HG03060 (cell line): Measurements from ENCODE around the gene TMEM42.

Experiments
- ATAC-seq: cut with Tn5 transposase; IDR thresholded peaks from one replicate; pipeline ENCODE4 v1.9.1; 2021; ENCODE audit warnings: low read depth, moderate number of reproducible peaks; ENCODE audit not compliant: unreplicated experiment

TMEM42 gene

GRCh38 chr3:44870375-44871061 lies 8.8 kb downstream of the TMEM42 start:
- ATAC-seq = no peak

DNA sequence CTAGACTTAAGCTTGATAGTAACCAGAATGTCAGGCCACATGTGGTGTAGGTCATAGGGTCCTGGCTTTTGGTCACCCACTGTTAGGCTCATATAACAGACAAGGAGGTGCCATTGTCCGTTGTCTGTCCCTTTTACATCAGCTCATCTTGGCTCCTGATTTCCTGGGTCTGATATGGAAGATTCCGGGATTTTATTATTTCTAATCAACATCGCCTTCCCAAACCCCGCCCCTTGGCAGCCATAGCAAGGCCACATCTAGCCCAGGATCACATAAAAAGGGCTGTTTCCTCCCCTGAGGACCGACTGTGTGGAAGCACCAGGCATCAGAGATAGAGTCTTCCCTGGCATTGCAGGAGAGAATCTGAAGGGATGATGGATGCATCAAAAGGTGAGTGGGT lies 12.6 kb downstream of the TMEM42 start, which contains the start of gene TGM4:
Gene TGM4, plus strand, starts transcription at position 301 of the 400 bp plus-strand sequence. Its CDS starts 71 bp downstream, at position 372.
- no peak for ATAC-seq

- no peak for ATAC-seq
Measured at GRCh38 chr3:44875596-44875995, 13.9 kb downstream of the TMEM42 start.

DNA sequence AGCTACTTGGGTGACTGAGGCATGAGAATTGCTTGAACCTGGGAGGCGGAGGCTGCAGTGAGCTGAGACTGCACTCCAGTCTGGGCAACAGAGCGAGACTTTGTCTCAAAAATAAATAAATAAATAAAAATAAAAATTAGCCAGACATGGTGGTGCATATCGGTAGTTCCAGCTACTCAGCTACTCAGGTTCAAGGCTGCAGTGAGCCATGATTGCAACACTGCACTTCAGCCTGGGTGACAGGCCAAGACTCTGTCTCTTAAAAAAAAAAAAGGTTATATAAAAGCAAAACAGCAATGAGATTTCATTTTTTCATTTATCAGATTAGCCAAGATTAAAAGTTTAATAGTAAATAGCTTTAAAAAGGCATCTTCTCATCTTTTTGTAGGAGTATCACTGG lies 15.6 kb downstream of the TMEM42 start:
- no peak for ATAC-seq

- no peak for ATAC-seq
Measured at GRCh38 chr3:44880284-44880683, 18.6 kb downstream of the TMEM42 start.

- ATAC-seq = no peak
Measured at GRCh38 chr3:44883213-44883955, 21.7 kb downstream of the TMEM42 start.

DNA sequence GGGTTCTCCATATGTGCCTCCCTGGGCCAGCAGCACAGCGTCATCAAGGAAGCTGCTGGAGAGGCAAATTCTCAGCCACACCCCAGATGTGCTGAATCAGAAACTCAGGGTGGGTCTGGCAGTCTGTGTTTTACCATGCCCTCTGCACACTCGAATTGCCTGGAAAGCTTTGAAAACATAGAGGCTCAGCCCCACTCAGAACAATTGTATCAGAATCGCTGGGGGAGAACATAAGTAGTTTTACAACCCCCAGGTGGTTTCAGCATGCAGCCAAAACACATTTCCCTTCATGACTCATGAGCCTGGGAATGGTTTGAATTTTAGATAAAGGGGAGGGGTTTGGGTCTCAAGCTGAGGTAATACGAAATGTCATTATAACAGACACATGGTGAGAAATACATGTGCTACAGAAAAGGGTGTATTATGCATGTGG lies 22.3 kb downstream of the TMEM42 start:
- no peak for ATAC-seq

DNA sequence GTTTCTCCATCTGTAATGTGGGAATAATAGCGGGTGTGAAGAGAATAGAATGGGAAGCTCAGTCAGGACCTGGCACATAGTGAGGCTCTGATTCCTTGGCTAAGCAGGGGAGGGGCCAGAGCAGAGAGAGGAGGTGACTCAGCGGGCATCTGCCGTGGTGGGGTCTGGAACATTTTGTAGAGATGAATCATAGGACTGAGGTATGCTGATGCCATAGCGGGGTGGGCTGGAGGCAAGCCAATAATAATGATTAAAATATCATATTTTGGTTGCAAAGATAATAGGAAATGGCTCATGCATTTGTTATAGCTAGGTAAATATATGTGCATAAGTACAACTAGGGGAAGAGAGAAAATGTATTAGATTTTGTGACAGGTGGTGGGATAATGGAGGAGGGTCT lies 23.9 kb downstream of the TMEM42 start:
- ATAC-seq = no peak

DNA sequence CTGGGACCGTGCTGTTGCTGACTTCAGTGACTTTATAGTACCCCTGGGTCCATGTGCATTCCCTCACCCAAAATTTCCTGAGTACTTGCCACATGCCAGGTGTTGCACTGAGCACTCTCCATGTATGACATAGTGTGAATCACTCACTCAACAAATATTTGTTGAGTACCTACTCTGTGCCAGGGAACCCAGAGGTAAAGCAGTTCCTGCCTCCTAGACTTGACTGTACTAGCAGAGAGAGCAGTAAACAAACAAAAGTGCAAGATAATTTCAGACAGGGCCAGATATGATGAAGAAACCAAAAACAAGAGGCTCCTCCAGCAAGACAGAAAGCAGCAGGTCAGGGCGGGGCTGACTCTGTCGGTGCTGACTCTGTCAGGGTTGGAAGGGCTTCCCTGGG lies 24.8 kb downstream of the TMEM42 start:
- ATAC-seq = no peak

DNA sequence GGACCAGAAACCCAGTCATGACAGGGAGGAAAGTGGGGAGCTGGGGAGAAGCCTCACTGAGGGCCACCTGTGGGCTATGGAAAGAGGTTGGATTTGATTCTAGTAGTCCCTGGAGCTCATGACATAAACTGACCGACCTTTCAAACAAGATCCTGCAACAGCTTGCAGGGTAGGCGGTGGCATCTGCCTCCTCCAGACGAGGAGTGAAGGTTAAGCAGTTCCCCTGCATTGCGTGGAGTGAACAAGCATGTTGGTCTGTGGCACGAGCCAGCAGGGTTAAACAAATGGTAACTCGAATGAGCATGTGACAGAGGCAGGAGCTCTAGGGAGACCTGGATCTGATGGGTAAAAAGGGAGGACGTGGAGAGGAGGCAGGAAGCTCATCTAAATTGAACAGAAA lies 25.4 kb downstream of the TMEM42 start:
- ATAC-seq = no peak

DNA sequence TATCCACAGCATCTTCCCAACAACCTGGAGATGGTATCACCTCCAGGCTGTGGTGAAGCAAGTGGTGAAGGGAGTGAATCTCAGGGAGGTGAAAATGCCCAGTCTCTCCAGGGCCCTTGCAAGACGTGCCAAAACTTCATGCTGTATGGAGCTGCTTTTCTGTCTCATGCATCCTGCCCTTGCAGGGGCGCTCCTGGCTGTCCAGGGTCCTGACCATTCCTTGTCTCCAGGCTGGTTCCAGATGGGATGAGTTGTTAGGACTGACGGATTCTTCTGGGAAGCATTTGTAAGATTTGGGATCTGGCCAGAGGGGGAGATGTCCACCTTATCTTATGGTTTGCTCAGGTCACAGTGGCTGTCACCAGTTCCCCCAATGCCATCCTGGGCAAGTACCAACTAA lies 28.5 kb downstream of the TMEM42 start:
- no peak for ATAC-seq

- ATAC-seq = no peak
Measured at GRCh38 chr3:44890852-44891251, 29.1 kb downstream of the TMEM42 start.

- ATAC-seq = no peak
Measured at GRCh38 chr3:44892689-44893088, 31.0 kb downstream of the TMEM42 start.

- ATAC-seq = no peak
Measured at GRCh38 chr3:44893097-44893496, 31.4 kb downstream of the TMEM42 start.

DNA sequence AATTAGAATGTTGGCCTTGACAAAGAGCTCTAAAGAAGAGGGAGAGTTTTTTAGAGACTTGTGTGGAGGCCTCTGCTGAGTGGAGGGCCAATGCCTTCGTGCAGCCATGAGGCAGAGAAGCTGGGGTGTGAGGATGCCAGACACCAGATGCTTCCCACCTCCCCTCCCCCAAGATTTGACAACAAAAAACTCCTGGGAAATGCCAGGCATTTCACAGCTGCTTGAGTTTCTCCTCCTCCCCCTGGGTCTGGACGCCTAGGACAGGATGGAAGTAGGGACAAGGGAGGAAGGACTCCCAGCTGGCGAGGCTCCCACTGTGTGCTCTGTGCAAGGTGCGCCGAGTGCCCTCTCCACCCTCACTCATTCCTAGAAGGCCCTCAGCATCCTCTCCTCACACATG lies 32.8 kb downstream of the TMEM42 start:
- no peak for ATAC-seq

DNA sequence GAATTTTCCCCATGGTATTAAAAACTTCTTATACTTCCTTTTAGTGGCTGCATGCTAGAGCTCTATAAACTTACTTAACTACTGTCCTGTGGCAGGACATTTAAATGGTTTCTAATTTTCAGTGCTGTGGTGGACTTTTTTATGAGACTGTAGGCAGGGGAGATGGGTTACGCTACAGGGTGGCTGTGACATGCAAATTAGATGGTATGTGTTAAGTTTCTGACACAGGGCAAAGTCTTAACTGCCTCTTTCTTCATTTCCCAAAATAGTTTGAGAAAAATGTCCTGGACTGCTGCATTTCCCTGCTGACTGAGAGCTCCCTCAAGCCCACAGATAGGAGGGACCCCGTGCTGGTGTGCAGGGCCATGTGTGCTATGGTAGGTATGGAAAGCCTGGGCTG lies 34.7 kb downstream of the TMEM42 start:
- no peak for ATAC-seq

GRCh38 chr3:44899683-44900367 lies 38.1 kb downstream of the TMEM42 start:
- ATAC-seq = no peak

DNA sequence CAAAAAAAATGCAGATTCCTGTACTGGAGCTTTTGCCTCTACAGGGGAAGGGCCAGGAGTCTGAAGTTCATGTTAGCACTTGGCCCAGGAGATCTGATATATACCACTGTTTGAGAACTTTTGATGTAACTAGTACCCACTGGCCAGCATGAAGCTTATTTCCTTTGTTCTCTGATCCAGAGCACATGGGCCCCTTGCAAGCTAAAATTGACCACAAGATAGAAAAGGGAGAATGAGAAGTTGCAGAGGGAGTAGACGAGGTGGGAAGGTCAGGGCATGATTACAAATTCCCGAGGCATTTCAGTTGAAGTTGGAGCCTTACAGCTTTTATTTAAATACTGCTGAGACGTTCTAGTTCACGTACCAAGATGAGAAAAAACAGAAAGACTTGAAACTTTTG lies 40.9 kb downstream of the TMEM42 start:
- ATAC-seq = no peak

GRCh38 chr3:44903314-44903713 lies 41.6 kb downstream of the TMEM42 start:
- no peak for ATAC-seq

DNA sequence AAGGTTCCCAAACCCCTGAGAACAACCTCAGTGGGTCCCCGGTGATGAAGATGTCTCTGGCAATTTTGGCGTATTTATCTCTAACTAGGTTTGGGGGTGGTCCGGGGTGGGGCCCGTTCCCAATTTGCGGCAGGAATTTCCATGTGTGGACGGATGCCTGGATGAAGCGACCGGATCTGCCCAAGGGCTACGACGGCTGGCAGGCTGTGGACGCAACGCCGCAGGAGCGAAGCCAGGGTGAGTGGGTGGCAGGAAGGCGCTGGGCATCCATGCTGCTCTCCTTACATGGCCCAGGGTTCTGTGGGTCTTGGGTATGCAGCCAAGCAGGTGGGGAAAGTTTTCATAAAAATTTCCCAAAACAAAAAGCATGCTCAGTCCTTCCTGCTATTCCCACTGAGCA lies 42.0 kb downstream of the TMEM42 start:
- no peak for ATAC-seq

DNA sequence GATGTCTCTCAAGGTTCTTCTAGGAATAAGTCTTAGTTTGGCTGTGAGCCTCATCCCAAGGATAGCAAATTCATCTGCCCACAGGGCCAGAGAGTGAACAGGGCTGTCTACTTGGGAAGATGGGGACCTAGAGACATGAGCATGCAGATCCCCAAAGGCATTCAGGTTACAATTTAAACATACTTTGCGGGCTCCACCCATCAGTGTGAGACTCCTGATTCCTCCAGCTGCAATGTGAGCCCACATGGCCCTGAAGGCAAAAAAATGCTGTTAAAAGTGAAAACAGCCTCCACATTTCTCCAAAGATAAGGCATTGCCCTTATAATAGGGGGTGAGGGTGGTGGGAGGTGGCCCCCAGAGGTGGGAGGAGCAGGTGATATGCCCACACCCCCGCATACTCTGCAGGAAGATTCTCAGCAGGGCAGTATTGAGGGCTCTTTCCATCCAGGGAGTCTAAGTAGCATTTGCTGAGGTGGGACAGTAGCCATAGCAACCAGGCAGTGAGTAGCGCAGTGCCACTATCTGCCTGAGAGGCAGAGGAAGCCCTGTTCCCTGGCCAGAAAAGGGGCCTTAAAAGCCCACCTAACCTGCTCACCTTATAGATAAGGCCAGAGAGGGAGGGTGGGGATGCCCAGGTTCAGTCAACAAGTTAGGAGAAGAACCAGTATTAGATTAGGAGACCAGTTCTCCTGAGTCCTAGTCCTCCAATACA lies 43.9 kb downstream of the TMEM42 start:
- no peak for ATAC-seq
